K562 (cell line): ENCODE measurements around the gene ACRBP. TPM values are rescaled to one million over a fixed set of nuclear protein-coding genes. Genes with fewer than 3 reads are reported as not detected.

Experiments
- BACH1 ChIP-seq: fragments of 200-800 bp; sonication (Bioruptor generic); IDR thresholded peaks from 2 replicates; pipeline ENCODE4 v1.6.1; 2016; ENCODE audit warnings: missing genetic modification characterization, missing compliant biosample characterization
- CHAMP1 ChIP-seq: fragments of 450-650 bp; IDR thresholded peaks from 2 replicates; pipeline ENCODE4 v1.6.1; 2016; ENCODE audit warnings: mild to moderate bottlenecking
- CREB3 ChIP-seq: fragments of 450-650 bp; conservative IDR thresholded peaks from 2 replicates; pipeline ENCODE4 v1.6.1; 2016; ENCODE audit warnings: missing genetic modification characterization, low read depth, mild to moderate bottlenecking, missing compliant biosample characterization, moderate library complexity
- E2F8 ChIP-seq: fragments of 450-650 bp; IDR thresholded peaks from 2 replicates; pipeline ENCODE4 v1.7.1; 2018; ENCODE audit warnings: mild to moderate bottlenecking, low read depth; ENCODE audit not compliant: partially characterized antibody
- ELF4 ChIP-seq: fragments of 450-650 bp; formaldehyde crosslinking; IDR thresholded peaks from 2 replicates; pipeline ENCODE4 v1.4.0; 2022; ENCODE audit warnings: missing genetic modification characterization
- GTF2B ChIP-seq: IDR thresholded peaks from 2 replicates; pipeline ENCODE4 v1.6.1; 2011; ENCODE audit not compliant: insufficient read length; ENCODE audit errors: extremely low read depth
- MEF2D ChIP-seq: conservative IDR thresholded peaks from 2 replicates; pipeline ENCODE4 v1.6.1; 2016; ENCODE audit warnings: low read depth, missing genetic modification characterization, missing compliant biosample characterization
- NFRKB ChIP-seq: fragments of 450-650 bp; IDR thresholded peaks from 2 replicates; pipeline ENCODE4 v1.6.1; 2016; ENCODE audit warnings: low read depth
- NR2C2 ChIP-seq, 2 experiments: fragments of 200-800 bp in 1 of 2; sonication (Bioruptor generic) in 1 of 2; sonication (generic) in 1 of 2; formaldehyde crosslinking in 1 of 2; IDR thresholded peaks; 2 replicates each; pipeline versions ENCODE4 v1.6.1 to v1.8.0; 2016 to 2022; ENCODE audit warnings: mild to moderate bottlenecking in 1 of 2, missing compliant biosample characterization in 1 of 2, missing genetic modification characterization in 1 of 2, missing genetic modification reagents in 1 of 2
- NR2F6 ChIP-seq: fragments of 450-650 bp; formaldehyde crosslinking; IDR thresholded peaks from 2 replicates; pipeline ENCODE4 v1.4.0; 2020; ENCODE audit warnings: mild to moderate bottlenecking
- PCBP2 ChIP-seq: fragments of 200-400 bp; formaldehyde crosslinking; IDR thresholded peaks from 2 replicates; pipeline ENCODE4 v1.6.1; 2018; ENCODE audit warnings: low read length, low read depth, mild to moderate bottlenecking, moderate library complexity; ENCODE audit not compliant: poor library complexity, severe bottlenecking
- PHB2 ChIP-seq: fragments of 450-650 bp; IDR thresholded peaks from 2 replicates; pipeline ENCODE4 v1.6.1; 2017; ENCODE audit warnings: low read depth
- PRMT5 ChIP-seq: sonication (generic); formaldehyde crosslinking; IDR thresholded peaks from 2 replicates; pipeline ENCODE4 v1.5.0; 2020; ENCODE audit warnings: missing genetic modification reagents
- RNF2 ChIP-seq: sonication (generic); IDR thresholded peaks from 2 replicates; pipeline ENCODE4 v1.6.1; 2016
- TBL1XR1 ChIP-seq, 2 experiments: IDR thresholded peaks; 2 replicates each; pipeline ENCODE4 v1.6.1; 2012; ENCODE audit warnings: improper control_type of control experiment in 2 of 2, low read length in 2 of 2, mild to moderate bottlenecking in 1 of 2
- TOE1 ChIP-seq, 2 experiments: fragments of 450-650 bp in 1 of 2; sonication (generic) in 1 of 2; formaldehyde crosslinking in 1 of 2; IDR thresholded peaks; 2 replicates each; pipeline versions ENCODE4 v1.7.1 to v1.8.0; 2016 to 2022; ENCODE audit warnings: borderline replicate concordance in 2 of 2, mild to moderate bottlenecking in 2 of 2, antibody characterized with exemption in 1 of 2, inconsistent platforms in 1 of 2, low read depth in 1 of 2, missing genetic modification reagents in 1 of 2, moderate library complexity in 1 of 2
- ZC3H4 ChIP-seq: sonication (generic); formaldehyde crosslinking; IDR thresholded peaks from 2 replicates; pipeline ENCODE4 v1.9.0; 2021; ENCODE audit warnings: missing genetic modification reagents, borderline replicate concordance
- ZFPM2 ChIP-seq: fragments of 250-450 bp; sonication (Bioruptor Pico); IDR thresholded peaks from 2 replicates; pipeline ENCODE4 v1.5.1; 2022; ENCODE audit warnings: mild to moderate bottlenecking
- ZKSCAN8 ChIP-seq: fragments of 200-800 bp; sonication (Bioruptor generic); IDR thresholded peaks from 2 replicates; pipeline ENCODE4 v1.6.1; 2016; ENCODE audit warnings: missing genetic modification characterization, missing compliant biosample characterization
- ZNF766 ChIP-seq: fragments of 200-800 bp; sonication (Bioruptor generic); conservative IDR thresholded peaks from 2 replicates; pipeline ENCODE4 v1.6.1; 2016; ENCODE audit warnings: missing genetic modification characterization, missing compliant biosample characterization
- polyA plus RNA-seq, 8 experiments: library from polyadenylated mRNA; depleted of rRNA in 4 of 8; stranded (reverse) in 5 of 8; unstranded in 3 of 8; fragments of >200 nt; fragmentation: Nextera tagmentation in 2 of 8; fragmentation: Illumina TruSeq in 1 of 8; extraction: Ambion mirVana in 2 of 8; extraction: Trizol in 1 of 8; gene quantifications; 2 replicates each; pipeline versions ENCODE4 v1.2.1 to v1.2.3, GENCODE V29; 2011 to 2014; ENCODE audit warnings: inconsistent platforms in 1 of 8, missing spikeins in 1 of 8
- total RNA-seq, 7 experiments: library from RNA; depleted of rRNA in 6 of 7; stranded (reverse); fragments of >200 nt in 6 of 7; fragmentation: Illumina TruSeq in 2 of 7; extraction: Trizol in 2 of 7; gene quantifications; 2 replicates each; pipeline versions ENCODE4 v1.2.1 to v1.2.3, GENCODE V29; 2011 to 2021; ENCODE audit warnings: low replicate concordance in 1 of 7

ACRBP gene
- total and polyA plus RNA-seq, 9 of the 15 experiments (the other 6 are each of a cell fraction or from before 2014, with no cell fraction given) = 3.1 to 31.8 (median 8.4) TPM

GRCh38 chr12:6613015-6613775 lies 34.0 kb downstream of the ACRBP start (continued):
- TF ChIP-seq E2F8 (no peak), TOE1 (IDR thresholded peaks at IDR 0.05; ENCODE audit: borderline replicate concordance) (peak; percentile 60; the same call in 1 of the 2 replicates), TOE1 (CRISPR knock-in tag; IDR thresholded peaks at IDR 0.05; ENCODE audit: borderline replicate concordance, low read depth) (no peak), ZNF766 (CRISPR knock-in tag) (peak; percentile 92), CHAMP1 (no peak), RNF2 (peak; percentile 44; the same call in 1 of the 2 replicates), NFRKB (peak; percentile 98), TBL1XR1 (IDR thresholded peaks at IDR 0.05; ENCODE audit: low read length in 2 of 2) (no peak; a peak in 1 of 4 replicates), CREB3 (tag) (no peak), ZC3H4 (CRISPR knock-in tag) (no peak), ZFPM2 (CRISPR knock-in tag) (no peak), PRMT5 (CRISPR knock-in tag) (no peak), PHB2 (no peak; the same call in 1 of the 2 replicates), ZKSCAN8 (CRISPR knock-in tag) (0 out of 2 replicates have a peak, but pooled peaks have one; percentile 41), PCBP2 (no peak), NR2F6 (CRISPR knock-in tag) (no peak), BACH1 (peak; percentile 72), GTF2B (no peak), ELF4 (CRISPR knock-in tag) (0 out of 2 replicates have a peak, but pooled peaks have one; percentile 67), MEF2D (0 out of 2 replicates have a peak, but pooled peaks have one; percentile 46), NR2C2 (CRISPR knock-in tag; IDR thresholded peaks at IDR 0.05) (no peak), NR2C2 (tag; IDR thresholded peaks at IDR 0.05) (peak; percentile 54)
